GM12878 (cell line): ENCODE data around the gene NRSN2. TPM values are rescaled to one million over a fixed set of nuclear protein-coding genes. Genes with fewer than 3 reads are reported as not detected.

Source experiments
- ATAC-seq: fragments of 200-7000 bp; cut with Tn5 transposase; 3 replicates; pipeline ENCODE4 v1.9.1; 2020; ENCODE audit warnings: mild to moderate bottlenecking, moderate library complexity
- BruUV-seq: library from RNA; stranded (reverse); fragments of 400-500 nt; replicated peaks from 2 replicates; lab custom pipeline; 2021; lab: Mats Ljungman, UMichigan
- CTCF ChIA-PET: fragments of 300-600 bp; sonication (Branson Sonifier 250); formaldehyde crosslinking; extraction: SDS; loops from one replicate; lab custom pipeline; 2021; ENCODE audit warnings: inconsistent platforms; lab: Yijun Ruan, JAX
- POLR2A ChIA-PET: fragments of 350-600 bp; formaldehyde crosslinking; extraction: SDS; loops from one replicate; lab custom pipeline; 2021; ENCODE audit warnings: inconsistent platforms; lab: Charles Lee
- RAD21 ChIA-PET: fragments of 300-600 bp; sonication (Branson Sonifier 250); formaldehyde crosslinking; loops from one replicate; lab custom pipeline; 2023; ENCODE audit warnings: antibody characterized with exemption; ENCODE audit not compliant: unreplicated experiment; lab: Charles Lee
- SMC1A ChIA-PET: fragments of 300-600 bp; sonication (Branson Sonifier 250); formaldehyde crosslinking; loops from one replicate; lab custom pipeline; 2023; ENCODE audit not compliant: unreplicated experiment, uncharacterized antibody; lab: Charles Lee
- DNase-seq: peaks from one replicate; pipeline ENCODE4 v3.0.0-alpha.2; 2011; ENCODE audit warnings: low read depth, low spot score
- FAIRE-seq: peaks from 3 replicates; lab custom pipeline; 2011; peaks lifted over from hg19 to GRCh38; lab: Jason Lieb, UNC
- H2AFZ ChIP-seq: 2 replicates; pipeline ENCODE4 v1.6.0; 2011; ENCODE audit warnings: low read depth, low read length, control low read depth; ENCODE audit not compliant: control insufficient read depth
- H3K27ac ChIP-seq: 2 replicates; pipeline ENCODE4 v1.5.1; 2011; ENCODE audit warnings: control low read depth; ENCODE audit not compliant: control insufficient read depth, insufficient read depth
- H3K27me3 ChIP-seq, 2 experiments: replicated peaks in 1 of 2; 2 replicates each; pipeline versions ENCODE4 v1.6.0 to v1.6.1; 2011; ENCODE audit warnings: low read length in 1 of 2; ENCODE audit not compliant: control insufficient read depth in 2 of 2, insufficient read depth in 2 of 2
- H3K36me3 ChIP-seq, 2 experiments: 2 replicates each; pipeline ENCODE4 v1.5.1; 2011; ENCODE audit warnings: low read length in 1 of 2; ENCODE audit not compliant: control insufficient read depth in 2 of 2, insufficient read depth in 2 of 2
- H3K4me1 ChIP-seq: 2 replicates; pipeline ENCODE4 v1.6.1; 2011; ENCODE audit warnings: mild to moderate bottlenecking, low read length, moderate library complexity, mixed read lengths; ENCODE audit not compliant: control insufficient read depth, insufficient read depth
- H3K4me2 ChIP-seq: 2 replicates; pipeline ENCODE4 v1.6.0; 2011; ENCODE audit warnings: control low read depth; ENCODE audit not compliant: control insufficient read depth, insufficient read depth
- H3K4me3 ChIP-seq: fragments of 200-600 bp; sonication (generic); 2 replicates; pipeline ENCODE4 v1.5.1; 2016
- H3K79me2 ChIP-seq: 2 replicates; pipeline ENCODE4 v1.6.0; 2011; ENCODE audit warnings: low read length; ENCODE audit not compliant: control insufficient read depth, insufficient read depth
- H3K9ac ChIP-seq: 2 replicates; pipeline ENCODE4 v1.8.0; 2011; ENCODE audit warnings: low read length, control low read depth, mixed read lengths; ENCODE audit not compliant: control insufficient read depth, insufficient read depth
- H3K9me3 ChIP-seq: replicated peaks from 3 replicates; pipeline ENCODE4 v1.5.1; 2011; ENCODE audit warnings: mild to moderate bottlenecking, low read length; ENCODE audit not compliant: control insufficient read depth, insufficient read depth
- H4K20me1 ChIP-seq: 2 replicates; pipeline ENCODE4 v1.6.0; 2011; ENCODE audit not compliant: control insufficient read depth, insufficient read depth
- ASH2L ChIP-seq: fragments of 300-600, 200-600 bp; sonication (generic); IDR thresholded peaks from 2 replicates; pipeline ENCODE4 v1.6.1; 2017; ENCODE audit warnings: low read depth, mild to moderate bottlenecking, borderline replicate concordance
- BCLAF1 ChIP-seq: fragments of 450-650 bp; IDR thresholded peaks from 2 replicates; pipeline ENCODE4 v1.6.1; 2017; ENCODE audit warnings: antibody characterized with exemption, mild to moderate bottlenecking, moderate library complexity
- EGR1 ChIP-seq, 2 experiments: IDR thresholded peaks; 1 replicate in 1 of 2; 2 replicates in 1 of 2; pipeline ENCODE4 v1.6.1; 2011 to 2012; ENCODE audit warnings: low read depth in 2 of 2, low read length in 2 of 2, borderline replicate concordance in 1 of 2, mild to moderate bottlenecking in 1 of 2, moderate library complexity in 1 of 2
- ESRRA ChIP-seq: IDR thresholded peaks from 2 replicates; pipeline ENCODE4 v1.6.1; 2012; ENCODE audit warnings: mild to moderate bottlenecking, low read length, improper control_type of control experiment
- HDAC2 ChIP-seq: fragments of 200-600 bp; sonication (generic); IDR thresholded peaks from 2 replicates; pipeline ENCODE4 v1.6.1; 2017
- HDAC6 ChIP-seq: fragments of 200-600 bp; sonication (generic); IDR thresholded peaks from one replicate; pipeline ENCODE4 v1.8.0; 2017; ENCODE audit warnings: antibody characterized with exemption; ENCODE audit not compliant: unreplicated experiment
- HSF1 ChIP-seq: fragments of 150-350 bp; IDR thresholded peaks from 2 replicates; pipeline ENCODE4 v1.6.1; 2014; ENCODE audit warnings: mild to moderate bottlenecking, low read depth, low read length
- POLR2AphosphoS5 ChIP-seq: IDR thresholded peaks from 2 replicates; pipeline ENCODE4 v1.6.1; 2011; ENCODE audit warnings: mild to moderate bottlenecking, low read length, inconsistent platforms
- SMC3 ChIP-seq: IDR thresholded peaks from 2 replicates; pipeline ENCODE4 v1.6.1; 2011; ENCODE audit warnings: low read length, improper control_type of control experiment, borderline replicate concordance
- SRF ChIP-seq, 2 experiments: IDR thresholded peaks; 2 replicates each; pipeline ENCODE4 v1.6.1; 2011; ENCODE audit warnings: low read depth in 2 of 2, low read length in 2 of 2, mild to moderate bottlenecking in 1 of 2, moderate library complexity in 1 of 2
- STAT3 ChIP-seq: IDR thresholded peaks from 2 replicates; pipeline ENCODE4 v1.6.1; 2011; ENCODE audit warnings: low read depth, low read length, improper control_type of control experiment
- YY1 ChIP-seq: IDR thresholded peaks from 2 replicates; pipeline ENCODE4 v1.6.1; 2011; ENCODE audit warnings: low read depth, mild to moderate bottlenecking, low read length
- ZNF687 ChIP-seq: fragments of 450-650 bp; IDR thresholded peaks from 2 replicates; pipeline ENCODE4 v1.6.1; 2017; ENCODE audit warnings: mild to moderate bottlenecking, moderate library complexity
- WGBS: methylation state at CpG from one replicate; pipeline ENCODE4 v1.1.6; 2016; ENCODE audit warnings: low lambda C conversion rate; ENCODE audit not compliant: insufficient replicate concordance, insufficient coverage; ENCODE audit errors: missing lambda C conversion rate; 5-methylcytosine and 5-hydroxymethylcytosine counted together
- in situ Hi-C: fragments of 300-500 bp; cut with MboI; formaldehyde crosslinking; loops from 9 replicates; pipeline ENCODE4 v1.14.3; 2018; ENCODE audit warnings: mixed read lengths
- intact Hi-C: fragments of 100-400 bp; cut with micrococcal nuclease; formaldehyde crosslinking; loops from one replicate; pipeline ENCODE4 v1.14.2; 2022; ENCODE audit not compliant: unreplicated experiment
- polyA plus RNA-seq, 11 experiments: library from polyadenylated mRNA; depleted of rRNA in 4 of 11; unstranded in 6 of 11; stranded (reverse) in 5 of 11; fragments of >200 nt; fragmentation: Nextera tagmentation in 4 of 11; fragmentation: Illumina TruSeq in 1 of 11; extraction: Ambion mirVana in 4 of 11; extraction: Trizol in 1 of 11; gene quantifications; 1 replicate in 1 of 11; 2 replicates in 10 of 11; pipeline versions ENCODE4 v1.2.1 to v1.2.3, GENCODE V29; 2011 to 2016; ENCODE audit warnings: inconsistent platforms in 2 of 11, missing spikeins in 2 of 11, low read depth in 1 of 11
- total RNA-seq, 4 experiments: library from RNA; depleted of rRNA in 3 of 4; stranded (reverse); fragments of >200 nt in 3 of 4; fragmentation: Illumina TruSeq in 1 of 4; extraction: Trizol in 1 of 4; gene quantifications; 2 replicates each; pipeline versions ENCODE4 v1.2.1 to v1.2.3, GENCODE V29; 2013 to 2021

The NRSN2 gene
- total and polyA plus RNA-seq, 10 of the 15 experiments (the other 5 are each of a cell fraction or from before 2014, with no cell fraction given): 6.2 to 32.4 (median 13.0) TPM

- no peak for FAIRE-seq
- Histone ChIP-seq H3K79me2 (peaks cover 5% of the 10 kb centered on the region), H2AFZ (no peak overlapping the region)
- TF ChIP-seq HDAC2 (no peak), SRF (IDR thresholded peaks at IDR 0.05; ENCODE audit: low read depth in 2 of 2, low read length in 2 of 2) (no peak), HSF1 (no peak), ZNF687 (no peak), BCLAF1 (no peak), ESRRA (no peak), ASH2L (no peak), EGR1 (IDR thresholded peaks at IDR 0.05; ENCODE audit: borderline replicate concordance in 1 of 2, low read depth in 2 of 2, low read length in 2 of 2) (no peak), STAT3 (no peak), POLR2AphosphoS5 (no peak), SMC3 (no peak), YY1 (no peak), HDAC6 (no peak)
Observed at GRCh38 chr20:387520-387919, 40.6 kb downstream of the NRSN2 start.

More at GRCh38 chr20:387520-387919, 40.6 kb downstream of the NRSN2 start:
- Histone ChIP-seq H3K9me3 (no peaks in the 10 kb centered on the region), H3K4me1 (no peaks in the 10 kb centered on the region), H3K27me3 (no peaks in the 10 kb centered on the region), H3K4me2 (no peak overlapping the region), H3K36me3 (peaks cover 7 to 17% of the 10 kb centered on the region in 2 experiments; a peak in 3 of 4 replicates), H3K4me3 (no peak overlapping the region), H3K27ac (no peak overlapping the region), H4K20me1 (no peaks in the 10 kb centered on the region), H3K9ac (no peak overlapping the region)
- intact Hi-C loops: no loop called here
- DNase-seq: no peak
- 93% methylated on average over 3 of the region's 3 CpGs for WGBS
- CTCF ChIA-PET: interaction anchor here (0.5 kb wide), 1 partner anchor 42 kb away, joined by 3 read pairs; no protein-coding TSS in a partner anchor
- no peak for ATAC-seq
- no TSS peak for BruUV-seq
- SMC1A ChIA-PET: no interaction called here
- POLR2A ChIA-PET: interaction anchor here (0.6 kb wide), 1 partner anchor 62 kb away, joined by 3 read pairs; no protein-coding TSS in a partner anchor
- in situ Hi-C loops: no loop called here
- RAD21 ChIA-PET: no interaction called here
